ENCODE results near the gene MAFF.

Gene MAFF

DNA sequence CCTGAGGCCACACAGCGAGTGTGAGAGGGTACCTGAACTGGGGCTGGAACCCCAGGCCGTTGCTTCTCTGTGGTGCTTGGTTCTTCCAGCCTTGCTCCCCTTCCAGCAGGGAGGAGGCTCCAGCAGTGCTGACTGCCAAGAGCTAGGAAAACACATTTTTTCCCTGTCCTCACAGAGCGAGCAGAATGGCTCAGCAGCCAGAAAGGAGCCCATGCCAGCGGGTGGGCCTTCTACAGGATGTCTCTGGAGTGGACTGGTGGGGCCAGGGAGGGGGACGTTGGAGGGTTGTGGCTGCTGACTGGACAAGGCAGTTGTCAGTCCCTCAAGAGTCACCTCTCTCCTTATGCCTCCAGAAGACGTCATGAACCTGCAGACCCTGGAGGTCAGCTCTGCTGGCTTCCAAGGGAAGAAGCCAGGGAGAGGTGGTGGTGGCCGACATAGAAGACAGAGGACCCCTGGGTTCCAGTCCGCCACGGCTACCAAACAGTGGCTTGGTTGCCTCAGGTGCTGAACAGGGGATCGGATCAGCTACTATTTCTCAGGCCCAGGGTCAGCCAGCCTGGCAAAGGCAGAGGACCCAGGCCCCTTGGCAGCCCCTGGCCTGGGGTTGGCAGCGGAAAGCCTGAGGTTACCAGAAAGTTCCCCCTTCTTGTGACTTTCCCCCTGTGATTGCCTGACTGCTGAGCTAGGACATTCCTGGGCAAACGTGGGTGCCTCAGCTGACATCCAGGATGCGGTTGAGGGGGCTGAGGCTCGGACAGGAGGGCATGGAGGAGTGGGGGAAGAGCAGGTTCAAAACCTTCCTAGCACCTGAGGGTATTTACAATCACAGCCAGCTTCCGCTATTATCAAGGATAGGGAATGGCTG is 3.7 kb downstream of the MAFF start:
- no peak for DNase-seq

DNA sequence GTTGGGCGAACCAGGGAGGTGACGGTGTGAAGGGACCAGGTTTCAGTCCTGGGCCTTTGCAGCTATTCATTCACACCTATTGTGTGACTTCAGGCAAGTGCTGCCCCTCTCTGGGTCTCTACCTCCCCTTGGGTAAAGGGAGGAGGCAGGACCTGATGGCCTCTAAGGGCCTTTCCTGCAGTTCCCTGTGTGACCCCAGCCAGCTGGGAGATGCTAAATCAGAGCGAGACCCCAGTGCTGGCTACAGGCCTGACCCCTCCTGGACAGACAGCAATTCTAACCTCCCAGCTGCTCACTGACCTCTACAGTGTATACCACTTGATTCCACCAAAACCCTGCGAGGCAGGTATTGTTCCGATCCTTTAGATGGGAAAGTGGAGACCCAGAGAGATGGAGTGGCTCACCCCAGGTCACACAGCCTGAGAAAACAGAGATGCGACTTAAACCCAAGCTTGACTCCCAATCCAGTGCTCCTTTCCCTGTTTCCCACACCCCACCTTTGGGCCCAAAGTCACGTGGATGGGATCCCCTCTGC is 6.2 kb downstream of the MAFF start:
- DNase-seq = no peak

DNA sequence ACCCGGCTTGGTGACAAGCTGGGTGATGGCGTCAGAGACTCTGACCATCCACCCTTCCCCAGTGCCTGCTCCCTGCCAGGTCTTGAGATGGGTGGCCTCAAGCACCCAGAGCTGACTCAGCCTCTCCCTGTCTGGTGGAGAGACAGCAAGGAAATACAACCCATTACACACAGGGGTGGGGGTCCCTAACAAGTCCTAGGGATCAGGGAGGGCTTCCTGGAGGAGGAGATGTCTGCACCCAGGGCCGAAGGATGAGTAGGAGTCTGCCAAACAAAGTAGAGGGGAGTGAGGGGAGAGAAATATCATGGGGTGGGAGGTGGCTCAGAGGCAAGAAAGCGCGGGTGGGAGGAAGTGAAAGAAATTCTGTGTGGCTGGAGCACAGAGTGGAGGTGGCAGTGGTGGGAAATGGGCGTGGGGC is 6.8 kb downstream of the MAFF start:
- no peak for DNase-seq

DNA sequence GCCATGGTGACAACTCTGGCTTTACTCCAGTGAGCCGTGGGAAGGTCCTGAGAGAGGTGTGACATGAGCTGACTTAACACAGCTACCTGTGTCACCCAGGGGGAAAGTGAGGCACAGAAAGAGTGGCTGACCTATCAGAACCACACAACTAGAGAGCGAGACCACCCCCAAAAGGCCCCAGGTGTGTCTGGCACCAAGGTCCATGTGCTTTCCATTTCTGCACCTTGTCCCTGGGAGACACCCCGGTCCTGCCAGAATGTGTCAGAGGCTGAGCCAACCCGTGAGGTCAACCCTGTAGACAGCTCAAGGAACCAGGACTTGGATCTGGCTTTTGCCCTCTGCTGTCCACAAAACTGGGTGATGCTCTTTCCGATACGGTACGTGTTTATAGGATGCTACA is 9.8 kb downstream of the MAFF start:
- no peak for DNase-seq

DNA sequence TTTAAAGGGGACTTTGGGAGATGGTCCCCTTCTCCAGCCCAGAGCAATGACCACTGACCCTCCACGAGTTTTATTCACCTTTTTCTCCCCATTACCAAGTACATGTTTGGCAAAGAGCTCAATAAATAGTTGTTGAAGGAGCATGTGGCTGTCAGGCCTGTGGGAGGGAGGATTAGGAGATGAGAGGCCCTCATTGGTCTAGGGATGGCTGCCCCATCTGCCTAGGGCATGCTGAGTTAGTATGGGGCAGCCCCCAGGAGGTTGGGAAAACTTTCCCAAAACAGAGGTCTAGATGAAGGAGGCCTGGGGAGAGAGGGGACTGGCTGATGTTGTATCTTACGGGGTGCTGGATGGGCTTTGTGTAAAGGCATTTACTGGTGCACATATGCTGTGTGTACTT is 10.6 kb downstream of the MAFF start:
- DNase-seq = no peak

DNA sequence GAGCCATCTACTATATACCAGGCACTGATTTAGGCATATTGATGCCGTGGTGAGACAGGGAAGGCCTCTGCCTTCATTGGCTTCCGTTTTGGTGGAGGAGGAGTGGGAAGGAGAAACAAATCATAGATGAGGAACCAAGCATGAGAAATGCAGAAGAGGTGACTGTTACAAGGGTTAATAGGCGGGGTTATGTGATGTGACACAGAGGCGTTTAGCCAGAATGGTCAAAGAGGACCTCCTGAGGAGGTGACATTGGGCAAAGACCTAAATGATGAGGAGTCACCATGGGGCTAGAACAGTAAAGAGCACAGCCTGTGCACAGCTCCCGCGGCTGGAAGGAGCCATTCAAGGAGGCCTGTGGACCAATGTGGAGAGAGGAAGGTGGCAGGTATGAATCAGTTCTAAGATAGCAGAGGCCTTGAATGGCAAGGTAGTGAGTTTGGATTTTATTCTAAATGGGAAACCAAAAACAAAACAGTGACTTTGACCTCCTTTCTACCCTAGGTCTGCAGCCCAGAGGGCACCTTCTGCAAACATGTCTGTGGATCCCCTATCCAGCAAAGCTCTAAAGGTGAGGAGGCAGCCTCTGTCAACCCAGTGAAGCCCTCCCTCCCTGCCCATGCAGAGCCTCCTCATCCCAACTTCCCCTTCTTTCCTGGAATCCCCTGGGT is 11.7 kb downstream of the MAFF start:
- DNase-seq = no peak

DNA sequence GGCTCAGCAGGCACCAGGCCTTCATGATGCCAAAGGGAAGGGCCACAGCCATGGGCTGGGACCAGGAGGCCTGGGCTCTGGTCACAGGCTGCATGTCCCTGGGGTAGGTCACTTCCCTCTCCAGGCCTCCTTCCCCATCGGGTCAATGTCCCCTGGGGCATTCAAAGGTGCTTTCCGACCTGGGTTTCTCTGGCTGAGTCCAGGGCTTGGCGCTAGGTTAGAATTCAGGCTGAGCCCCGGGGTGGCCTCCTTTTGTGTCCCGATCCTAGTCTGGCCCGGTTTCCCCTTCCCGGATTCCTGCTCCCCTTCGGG is 12.2 kb downstream of the MAFF start:
- DNase-seq = no peak

DNA sequence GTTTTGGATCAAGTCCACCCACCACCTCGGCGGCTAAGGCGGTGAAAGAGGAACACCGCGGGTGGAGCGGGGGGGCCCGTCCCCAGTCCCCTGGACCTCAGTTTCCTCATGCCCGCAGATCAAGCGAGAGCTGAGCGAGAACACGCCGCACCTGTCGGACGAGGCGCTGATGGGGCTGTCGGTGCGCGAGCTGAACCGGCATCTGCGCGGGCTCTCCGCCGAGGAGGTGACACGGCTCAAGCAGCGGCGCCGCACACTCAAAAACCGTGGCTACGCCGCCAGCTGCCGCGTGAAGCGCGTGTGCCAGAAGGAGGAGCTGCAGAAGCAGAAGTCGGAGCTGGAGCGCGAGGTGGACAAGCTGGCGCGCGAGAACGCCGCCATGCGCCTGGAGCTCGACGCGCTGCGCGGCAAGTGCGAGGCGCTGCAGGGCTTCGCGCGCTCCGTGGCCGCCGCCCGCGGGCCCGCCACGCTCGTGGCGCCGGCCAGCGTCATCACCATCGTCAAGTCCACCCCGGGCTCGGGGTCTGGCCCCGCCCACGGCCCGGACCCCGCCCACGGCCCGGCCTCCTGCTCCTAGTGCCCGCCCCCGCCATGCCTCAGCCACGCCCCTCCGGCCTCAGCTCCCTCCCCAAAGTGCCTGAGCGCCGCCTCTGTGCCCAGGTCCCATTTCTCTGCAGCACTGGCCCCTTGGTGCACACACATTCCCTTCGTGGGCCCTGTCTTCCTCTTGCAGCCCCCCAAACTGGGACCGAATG is 12.7 kb downstream of the MAFF start:
- peak; percentile 80 for DNase-seq

DNA sequence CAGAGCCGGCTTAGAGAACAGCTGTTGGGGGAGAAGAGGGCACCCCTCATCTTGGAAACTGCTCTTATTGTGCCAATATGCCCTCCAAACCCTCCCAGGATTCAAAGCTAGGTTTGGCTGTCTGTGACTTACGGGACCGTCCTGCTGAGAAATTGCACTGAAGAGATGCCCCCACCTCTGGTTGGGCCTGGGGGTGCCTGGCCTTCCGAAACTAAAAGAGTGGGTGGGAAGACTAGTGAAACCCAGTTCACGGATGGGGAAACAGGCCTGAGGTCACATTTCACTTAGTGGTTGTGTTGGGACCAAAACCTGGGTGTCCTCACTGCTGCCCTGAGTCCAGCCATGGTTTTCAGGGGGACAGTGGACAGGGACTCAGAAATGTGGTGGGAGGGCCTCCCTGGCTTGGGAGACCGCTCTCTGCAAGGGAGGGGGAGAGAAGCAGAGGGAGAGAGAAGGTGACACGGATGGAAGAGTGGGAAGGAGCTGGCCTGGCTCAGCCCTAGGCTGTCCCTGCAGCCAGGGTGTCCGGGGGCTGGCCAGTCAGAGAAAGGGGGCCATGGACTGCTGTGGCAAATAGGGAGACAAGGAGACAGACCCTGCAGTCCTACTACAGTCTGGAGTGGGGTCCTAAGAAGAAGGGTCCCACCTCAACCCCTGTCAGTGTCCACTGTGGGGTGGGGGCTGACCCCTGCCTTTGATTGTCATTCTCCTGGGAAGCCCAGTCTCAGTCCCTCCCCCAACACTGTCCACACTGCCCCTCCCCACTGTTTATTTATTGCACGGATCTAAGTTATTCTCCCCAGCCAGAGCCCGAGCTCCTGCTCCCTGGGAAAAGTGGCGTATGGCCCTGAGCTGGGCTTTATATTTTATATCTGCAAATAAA is 13.6 kb downstream of the MAFF start:
- no peak for DNase-seq

DNA sequence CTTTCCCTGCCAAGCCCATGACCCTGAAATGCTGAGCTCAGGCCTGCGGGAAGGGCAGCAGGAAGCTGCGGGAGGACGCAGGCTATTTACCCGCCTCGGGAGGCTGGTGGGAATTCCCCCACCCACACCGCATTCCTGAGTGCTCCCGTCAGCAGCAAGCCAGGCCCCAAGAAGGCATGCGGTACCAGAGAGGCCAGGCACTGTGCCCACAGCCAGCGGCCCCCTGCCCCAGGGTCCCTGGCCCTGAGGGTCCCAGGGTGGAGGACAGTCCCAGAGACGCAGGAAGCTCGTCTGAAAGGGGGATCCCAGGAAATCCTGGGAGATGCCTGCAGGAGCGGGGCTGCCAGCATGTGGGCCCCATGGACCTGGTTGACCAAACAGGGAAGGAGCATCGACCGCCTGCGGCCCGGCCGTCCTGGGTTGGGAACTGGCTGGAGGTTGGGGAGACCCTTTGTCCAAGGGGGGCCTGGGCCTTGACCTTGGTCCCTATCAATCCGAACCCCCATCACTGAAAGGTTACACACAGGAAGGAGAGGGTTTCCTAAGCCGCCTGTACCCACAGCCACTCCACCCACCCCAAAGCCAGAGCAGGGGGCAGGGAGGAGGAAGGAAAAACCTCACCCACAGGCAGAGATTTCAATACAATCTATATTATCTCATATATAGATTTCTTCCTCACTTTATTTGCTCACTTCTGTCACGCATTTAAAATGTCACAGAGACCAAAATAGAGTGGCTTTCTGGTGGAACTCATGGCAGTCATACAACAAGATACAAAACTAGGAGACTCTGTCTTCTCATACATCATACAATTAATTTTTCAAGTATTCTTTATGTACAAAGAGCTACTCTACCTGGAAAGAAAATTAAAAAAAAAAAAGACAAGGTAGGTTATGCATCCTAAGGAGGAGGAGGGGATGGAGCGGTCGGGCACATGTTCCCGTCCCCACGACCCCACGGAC is 17.1 kb downstream of the MAFF start:
- DNase-seq = no peak

DNA sequence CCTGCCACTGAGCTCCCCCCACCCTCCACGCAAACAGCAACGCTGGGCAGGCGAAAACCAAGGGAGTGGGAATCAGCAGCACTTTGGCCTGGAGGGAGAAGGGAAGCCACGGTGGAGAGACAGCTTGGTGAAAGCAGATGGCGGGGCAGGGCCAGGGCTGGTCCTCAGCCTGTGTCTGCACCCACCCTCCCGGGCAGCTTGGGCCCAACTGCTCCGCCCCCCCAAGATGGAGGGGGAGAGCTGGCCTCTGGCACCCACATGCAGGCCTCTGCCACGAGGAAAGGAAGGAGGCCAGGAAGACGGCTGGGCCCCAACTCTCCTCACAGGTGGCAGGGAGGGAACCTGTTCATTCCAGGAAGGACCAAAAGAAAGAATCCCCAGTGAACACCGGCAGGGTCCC is 17.8 kb downstream of the MAFF start:
- no peak for DNase-seq

DNA sequence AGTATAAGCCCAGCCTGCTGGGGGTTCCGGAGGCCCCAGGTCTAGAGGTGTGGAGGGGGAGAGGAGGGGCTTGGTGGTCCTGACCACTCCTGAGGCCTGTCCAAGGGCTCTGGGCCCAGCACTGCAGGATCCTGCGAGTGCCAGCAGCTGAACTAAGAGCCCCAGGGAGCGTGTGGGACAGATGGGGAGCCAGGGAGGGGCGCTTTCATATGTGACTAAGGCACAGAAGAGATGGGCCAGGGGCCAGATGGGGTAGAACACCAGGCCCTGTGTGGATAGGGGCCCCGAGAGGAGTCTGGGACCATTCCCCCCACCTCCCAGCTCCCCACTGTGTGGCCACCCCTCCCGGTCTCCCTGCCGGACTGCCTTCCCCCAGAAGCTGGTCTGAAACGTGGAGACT is 18.4 kb downstream of the MAFF start:
- no peak for DNase-seq

DNA sequence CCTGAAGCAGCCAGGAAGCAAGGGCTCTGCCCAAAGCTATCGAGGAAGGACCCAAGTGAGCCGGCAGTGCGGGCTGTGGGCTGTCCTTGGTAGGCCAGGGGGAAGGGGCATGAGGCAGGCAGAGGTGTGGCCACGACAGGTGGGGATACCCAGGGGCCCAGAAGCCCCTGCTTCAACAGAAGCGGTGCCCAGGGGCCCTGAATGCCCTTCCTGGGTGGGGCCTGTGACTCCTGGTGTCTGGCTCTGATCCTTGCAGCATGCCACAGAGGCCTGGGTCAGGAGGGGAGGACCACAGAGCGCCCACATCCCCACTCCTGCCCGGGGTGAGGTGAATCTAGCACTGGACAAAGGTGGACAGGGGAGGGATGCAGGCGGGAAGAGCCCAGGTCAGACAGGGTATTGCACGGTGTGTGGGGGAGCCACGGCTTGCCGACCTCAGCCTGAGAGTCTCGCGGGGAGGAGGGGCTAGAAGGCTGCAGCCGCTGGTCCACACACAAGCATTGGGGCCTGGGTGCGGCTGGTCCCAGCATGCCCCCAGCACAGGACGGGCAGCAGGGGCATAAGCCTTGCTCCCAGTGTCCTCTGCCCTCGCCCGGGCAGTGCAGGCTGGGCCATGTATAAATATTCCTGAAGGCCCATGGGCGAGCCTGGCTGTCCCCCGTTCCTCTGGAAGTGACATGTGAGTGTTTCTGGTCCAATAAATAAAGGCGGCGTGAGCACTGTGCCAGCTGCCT is 19.0 kb downstream of the MAFF start:
- DNase-seq = no peak

DNA sequence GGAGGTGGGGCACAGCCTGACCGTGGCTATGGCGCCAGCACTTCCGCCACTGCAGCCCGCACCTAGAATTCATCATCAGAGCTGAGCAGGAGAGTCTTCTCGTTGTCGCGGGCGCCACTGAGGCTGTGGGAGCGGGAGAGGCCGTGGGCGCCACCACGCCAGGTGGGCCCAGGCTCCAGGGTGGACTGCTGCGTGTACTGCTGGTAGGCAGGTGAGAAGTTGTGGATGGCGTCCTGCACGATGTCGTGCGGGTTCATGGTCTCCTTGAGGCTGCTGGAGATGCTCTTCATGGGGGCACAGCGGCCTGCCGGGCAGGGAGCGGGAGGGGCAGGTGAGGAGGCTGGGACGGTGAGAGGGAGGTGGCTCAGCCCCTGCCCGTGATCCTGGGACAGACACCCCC is 19.6 kb downstream of the MAFF start:
- no peak for DNase-seq

DNA sequence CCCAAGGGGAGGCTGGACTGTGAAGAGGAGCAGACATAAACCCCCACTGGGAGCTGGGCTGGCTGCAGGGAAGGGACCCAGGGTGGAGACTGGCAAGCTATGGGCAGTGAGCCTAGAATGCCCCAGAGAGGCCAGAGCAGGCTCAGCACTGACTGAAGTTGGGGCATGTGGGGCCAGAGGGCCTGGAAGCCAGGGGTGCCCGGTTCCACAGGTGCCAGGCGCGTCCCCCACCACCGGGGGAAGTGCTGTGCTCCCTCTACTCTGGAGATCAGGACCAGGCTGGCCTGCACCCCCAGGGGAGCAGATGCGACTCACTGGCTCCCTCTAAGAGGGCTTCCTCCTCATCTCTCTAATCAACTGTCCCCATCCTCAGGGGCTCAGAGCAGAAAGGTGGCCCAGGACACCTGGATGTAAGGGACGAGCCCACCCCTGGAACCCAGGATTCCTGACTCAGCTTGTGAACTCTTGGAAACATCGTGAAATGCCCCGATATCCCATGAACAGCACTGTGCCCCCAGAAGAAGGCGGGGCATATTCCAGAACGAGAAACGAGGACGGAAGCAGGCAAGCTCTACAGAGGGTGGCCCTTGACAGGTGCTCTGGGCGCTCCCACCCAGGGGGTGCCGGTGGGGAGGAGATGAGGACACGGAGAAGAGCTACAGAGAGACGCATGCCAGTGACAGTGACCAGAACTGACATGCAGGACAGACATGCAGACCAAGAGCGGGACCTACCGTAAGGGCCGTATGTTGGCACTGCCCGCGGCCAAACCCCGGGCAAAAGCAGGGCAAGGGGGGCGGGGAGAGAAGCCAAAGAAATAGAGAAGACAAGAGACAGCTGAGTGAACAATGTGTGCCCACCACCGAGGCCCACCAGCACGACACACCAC is 20.4 kb downstream of the MAFF start:
- no peak for DNase-seq

DNA sequence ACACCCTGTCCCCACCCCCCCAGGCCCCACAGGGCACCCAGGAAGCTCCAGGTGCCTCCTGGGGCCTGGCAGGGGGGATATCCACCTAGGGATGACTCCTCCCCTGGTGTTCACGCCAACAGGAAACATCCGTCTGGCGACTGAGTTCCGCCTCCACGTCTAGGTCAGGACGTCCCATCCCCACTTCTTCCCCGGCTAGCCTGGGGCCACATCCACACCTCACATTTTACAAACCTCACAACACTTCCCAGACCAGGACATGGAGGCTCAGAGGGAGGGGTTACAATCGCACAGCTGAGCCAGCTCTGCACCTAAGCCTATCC is 21.0 kb downstream of the MAFF start:
- DNase-seq = no peak

DNA sequence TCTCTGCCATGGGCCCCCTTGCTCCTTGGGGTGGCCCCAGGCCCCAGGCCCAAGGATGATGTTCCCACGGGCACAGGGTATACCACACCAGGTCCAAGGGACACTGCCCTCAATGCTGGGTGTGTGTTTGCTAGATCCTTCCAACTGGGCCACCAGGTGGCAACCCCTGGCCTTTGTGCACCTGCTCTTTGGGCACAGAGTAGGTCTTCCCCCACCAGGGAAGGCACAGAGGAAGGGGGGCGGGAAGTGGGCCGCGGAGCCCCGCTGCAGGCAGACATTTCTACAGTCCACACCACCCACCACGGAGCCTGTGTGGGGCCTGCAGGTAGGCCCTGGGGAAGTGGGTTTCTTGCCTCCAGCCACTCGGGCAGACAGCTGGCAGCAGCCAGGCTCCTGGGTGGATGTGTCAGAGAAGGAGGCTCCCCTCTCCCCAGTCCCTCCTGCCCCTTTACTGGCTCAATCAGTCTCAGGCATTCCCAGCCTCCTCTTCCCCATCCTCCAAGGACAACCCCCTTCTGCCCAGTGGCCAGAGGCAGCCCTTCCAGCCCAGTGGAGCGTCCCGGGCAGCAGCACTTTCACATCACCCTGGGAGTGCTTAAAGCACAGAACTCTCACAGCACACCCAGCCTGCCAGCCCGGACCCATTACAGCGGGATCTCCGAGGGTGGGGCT is 21.6 kb downstream of the MAFF start:
- DNase-seq = no peak

DNA sequence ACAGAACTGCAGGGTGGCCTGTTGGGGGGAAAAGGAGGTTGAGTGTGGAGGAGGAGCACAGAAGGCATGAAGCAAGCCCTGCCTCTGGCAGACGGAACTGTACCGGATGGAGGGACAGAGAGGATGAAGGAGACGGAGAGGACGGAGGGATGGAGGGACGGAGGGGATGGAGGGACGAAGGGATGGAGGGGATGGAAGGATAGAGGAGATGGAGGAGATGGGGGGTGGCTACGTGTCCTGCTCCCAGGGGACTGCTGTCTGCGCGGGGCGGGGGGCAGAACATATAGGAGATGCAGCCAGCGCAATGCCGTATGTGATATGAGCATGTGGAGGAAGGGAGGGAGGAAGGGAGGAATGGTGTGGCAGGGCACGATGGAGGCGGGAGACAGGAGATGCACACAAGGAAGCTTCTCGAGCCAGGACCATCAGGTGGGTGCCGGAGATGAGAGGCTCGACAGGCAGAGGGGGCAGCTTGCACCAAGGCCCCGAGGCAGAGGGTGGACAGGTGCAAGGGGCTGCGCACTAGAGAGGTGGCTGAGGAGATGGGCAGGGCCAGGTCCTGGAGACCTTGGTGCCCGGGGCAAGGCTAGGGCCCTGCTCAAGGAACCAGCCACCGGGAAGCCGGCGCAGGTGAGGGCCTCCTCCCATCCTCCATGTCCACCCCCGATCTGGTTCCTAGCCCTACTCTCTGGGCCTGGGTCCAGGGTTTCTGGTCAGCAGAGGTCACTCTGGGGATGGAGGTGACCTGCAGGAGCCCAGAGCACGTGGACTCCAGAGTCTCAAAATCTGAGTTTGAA is 25.3 kb downstream of the MAFF start:
- no peak for DNase-seq
